ENCODE data around the gene BEST1.

GRCh38 chr11:61911128-61911700 lies 38.9 kb upstream of the BEST1 start:
- TF ChIP-seq POLR2AphosphoS5 (IDR thresholded peaks at IDR 0.05; ENCODE audit: borderline replicate concordance, low read depth, low read length), result no peak
- TF ChIP-seq EZH2 (IDR thresholded peaks at IDR 0.05), result no peak
- no peak for TF ChIP-seq FOXP2 (optimal IDR thresholded peaks at IDR 0.05; ENCODE audit: control extremely low read depth, extremely low read length, insufficient read depth)
